GM18502 (cell line): ENCODE results near the gene OR2G6.
A peak's percentile ranks its signal among the peaks of the same experiment; 100 is the strongest.
"Not testable (repeated sequence)": the region's sequence is repeated elsewhere in the genome, so short reads cannot be mapped to it uniquely, and the experiment has no call there.

Experiments used
- ATAC-seq: cut with Tn5 transposase; IDR thresholded peaks from one replicate; pipeline ENCODE4 v1.9.1; 2021; ENCODE audit warnings: mild to moderate bottlenecking; ENCODE audit not compliant: unreplicated experiment, poor library complexity

Gene OR2G6

DNA sequence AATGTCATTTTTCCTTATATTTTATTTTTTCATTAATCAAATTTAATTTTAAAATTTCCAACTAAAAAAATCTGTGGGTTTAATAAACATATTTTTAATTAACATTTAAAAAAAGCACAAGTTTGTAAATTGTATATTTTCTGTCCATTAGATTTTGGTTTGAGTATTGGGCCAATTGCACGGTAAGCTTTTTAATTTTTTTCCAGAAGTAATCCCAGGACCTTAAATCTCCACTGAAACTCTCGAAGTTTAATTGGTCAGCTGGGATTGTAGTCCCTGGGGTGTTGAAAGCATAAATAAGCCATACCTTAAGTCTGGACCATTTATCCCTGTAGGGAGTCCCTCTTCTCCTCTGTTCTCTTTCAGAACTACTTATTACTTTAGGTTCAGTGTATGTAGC, at the start of gene OR2G6:
OR2G6 (plus strand) TSS at position 301 of the 400 bp plus-strand sequence. CDS start 13,574 bp downstream, outside the sequence.
- not testable (repeated sequence) for ATAC-seq

GRCh38 chr1:248459117-248459516, 48.8 kb upstream of the OR2G6 start:
- not testable (repeated sequence) for ATAC-seq

DNA sequence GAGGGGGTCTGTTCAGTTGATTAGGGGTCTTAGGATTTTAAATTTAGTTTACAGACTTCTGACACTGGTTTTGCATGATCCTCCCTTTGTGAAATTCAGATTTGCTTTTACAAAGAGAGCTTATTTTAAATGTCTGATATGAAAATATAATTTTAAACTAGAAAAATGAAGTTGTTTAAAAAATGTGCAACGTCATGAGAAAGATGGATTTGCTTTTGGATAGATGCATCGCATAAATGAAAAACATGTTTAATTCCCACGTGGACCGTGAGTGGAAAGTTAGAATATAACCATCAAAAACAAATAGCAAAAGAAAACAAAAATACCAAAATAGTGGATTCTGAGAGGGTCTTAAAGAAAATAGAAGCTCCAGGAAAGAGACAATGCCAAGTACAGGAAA, 36.7 kb upstream of the OR2G6 start:
- no peak for ATAC-seq

DNA sequence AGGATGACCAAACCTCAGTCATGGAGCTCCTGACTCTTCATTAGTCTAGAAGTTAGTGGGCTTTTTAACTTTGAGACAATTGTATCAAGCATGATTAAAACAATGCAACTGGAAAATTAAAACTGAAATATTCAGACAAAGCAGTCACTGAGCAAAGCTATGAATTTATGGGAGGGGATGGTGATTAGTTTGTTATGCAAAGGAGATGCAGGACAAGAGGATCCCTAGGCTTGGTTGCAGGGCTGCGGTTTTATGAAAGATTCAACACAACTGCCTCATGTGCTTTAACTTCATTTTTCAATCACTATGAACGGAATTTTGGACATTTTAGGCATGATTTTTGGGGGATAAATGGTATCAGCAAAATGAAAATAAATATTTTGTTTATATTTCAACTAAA, 35.8 kb upstream of the OR2G6 start:
- not testable (repeated sequence) for ATAC-seq

DNA sequence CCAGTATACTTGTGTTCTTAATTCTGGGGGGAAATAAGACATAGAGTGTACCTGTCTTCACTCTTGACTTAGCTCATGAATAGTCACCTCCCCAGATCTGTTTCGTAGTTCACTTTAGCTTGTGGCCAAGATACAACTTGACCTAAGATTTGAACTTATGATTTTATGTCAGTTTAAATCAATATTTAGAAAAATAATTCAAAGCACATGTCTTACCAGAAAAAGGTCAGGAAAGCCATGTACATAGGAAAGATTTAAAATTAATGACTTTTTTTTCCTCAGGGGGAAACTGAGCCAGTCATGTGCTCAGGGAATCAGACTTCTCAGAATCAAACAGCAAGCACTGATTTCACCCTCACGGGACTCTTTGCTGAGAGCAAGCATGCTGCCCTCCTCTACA, 34.8 kb upstream of the OR2G6 start, which contains the start of gene OR2T3:
OR2T3 (plus strand) TSS at position 301 of the 400 bp plus-strand sequence; CDS start at position 301, 0 bp downstream.
- not testable (repeated sequence) for ATAC-seq

- ATAC-seq, result peak; percentile 86
Measured at GRCh38 chr1:248475660-248476059, 32.2 kb upstream of the OR2G6 start.

GRCh38 chr1:248481686-248482579, 25.9 kb upstream of the OR2G6 start:
- ATAC-seq, result peak; percentile 90

GRCh38 chr1:248488289-248488688, 19.6 kb upstream of the OR2G6 start, which contains the start of gene OR2T5:
Gene OR2T5, plus strand, starts transcription at chr1:248488589. Its CDS starts 0 bp downstream, at chr1:248488589.
- ATAC-seq, result not testable (repeated sequence)

- not testable (repeated sequence) for ATAC-seq
Measured at GRCh38 chr1:248496661-248497060, 11.2 kb upstream of the OR2G6 start.

- not testable (repeated sequence) for ATAC-seq
Measured at GRCh38 chr1:248500305-248501035, 7.4 kb upstream of the OR2G6 start.

DNA sequence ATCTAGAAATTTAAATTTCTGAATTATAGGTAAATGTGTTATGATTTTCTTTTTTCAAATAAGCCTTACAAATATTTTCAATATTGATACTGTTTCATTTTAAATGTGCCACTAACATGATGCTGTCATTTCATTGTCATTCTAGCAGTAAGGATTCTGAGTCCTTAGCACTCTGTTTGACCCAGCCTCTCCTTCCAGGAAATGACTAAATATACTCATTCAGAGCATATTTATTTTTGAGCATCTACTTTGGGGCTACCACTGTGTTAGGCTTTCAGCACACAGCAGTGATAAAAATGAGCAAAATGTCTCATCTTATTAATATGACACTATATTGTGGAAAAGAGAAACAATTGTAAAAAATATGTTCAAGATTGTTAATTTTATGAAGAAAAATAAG, 2.3 kb downstream of the OR2G6 start:
- ATAC-seq, result peak; percentile 57

GRCh38 chr1:248521856-248522255, 14.0 kb downstream of the OR2G6 start:
- ATAC-seq, result no peak

GRCh38 chr1:248537449-248537848, 29.6 kb downstream of the OR2G6 start:
- ATAC-seq, result peak; percentile 65

- ATAC-seq, result not testable (repeated sequence)
Measured at GRCh38 chr1:248547383-248547782, 39.5 kb downstream of the OR2G6 start.

DNA sequence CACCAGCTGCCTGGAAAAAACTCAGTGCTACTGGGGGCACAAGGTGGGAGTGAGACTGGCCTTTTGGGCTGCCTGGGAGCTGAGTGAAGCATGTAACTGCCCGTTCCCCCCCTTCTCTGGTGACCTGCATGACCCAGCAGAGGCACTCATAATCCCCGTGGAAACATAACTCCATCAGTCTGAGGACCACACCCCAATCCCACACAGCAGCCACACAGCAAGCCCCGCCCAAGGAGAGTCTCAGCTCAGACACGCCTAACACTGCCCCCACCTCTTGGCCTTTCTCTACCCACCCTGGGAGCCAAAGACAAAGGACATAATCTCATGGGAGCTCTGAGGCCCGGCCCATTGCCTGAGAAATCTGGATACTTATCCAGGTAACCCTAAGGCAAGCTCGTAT, 43.2 kb downstream of the OR2G6 start:
- ATAC-seq, result not testable (repeated sequence)

DNA sequence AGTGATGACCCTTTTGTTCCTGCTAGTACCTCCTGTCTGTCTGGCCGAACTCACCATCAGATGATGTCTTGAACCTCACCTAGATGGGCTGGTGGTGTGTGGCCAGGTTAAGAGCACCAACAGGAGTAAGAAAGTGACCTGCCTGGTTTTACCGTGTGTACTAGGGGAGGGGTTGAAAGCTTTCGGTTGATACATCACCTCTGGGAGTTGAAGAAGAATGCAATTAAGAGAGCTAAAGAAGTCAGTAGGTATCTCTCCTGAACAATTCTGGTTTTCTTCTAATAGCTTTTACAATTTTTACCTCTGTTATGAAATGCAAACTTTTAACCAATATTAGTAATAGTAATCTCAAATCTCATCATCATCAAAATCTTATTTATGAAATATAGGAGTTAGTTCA, 54.8 kb downstream of the OR2G6 start, which contains the start of gene OR2T29:
OR2T29 (minus strand) TSS at position 101 of the 400 bp plus-strand sequence. CDS start 3,281 bp downstream, outside the sequence.
- not testable (repeated sequence) for ATAC-seq

GRCh38 chr1:248565530-248566373, 57.9 kb downstream of the OR2G6 start:
- peak; percentile 66 for ATAC-seq

- ATAC-seq, result not testable (repeated sequence)
Measured at GRCh38 chr1:248569049-248569448, 61.2 kb downstream of the OR2G6 start.

DNA sequence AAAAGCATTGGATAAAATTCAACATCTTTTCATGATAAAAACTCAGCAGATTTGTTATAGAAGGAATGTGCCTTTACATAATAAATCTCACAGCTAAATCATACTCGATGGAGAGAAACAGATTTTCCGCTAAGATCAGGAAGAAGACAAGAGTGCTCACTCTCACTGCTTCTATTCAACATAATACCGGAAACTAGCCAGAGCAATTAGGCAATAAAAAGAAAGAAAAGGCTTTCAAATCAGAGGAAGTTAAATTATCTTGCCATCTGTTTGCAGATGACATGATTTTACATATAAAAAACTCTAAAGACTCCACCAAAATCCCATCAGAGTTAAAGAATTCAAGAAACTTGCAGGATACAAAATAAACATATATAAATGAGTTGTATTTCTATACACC, 62.9 kb downstream of the OR2G6 start:
- ATAC-seq, result not testable (repeated sequence)

- peak; percentile 93 for ATAC-seq
Measured at GRCh38 chr1:248572049-248572448, 64.2 kb downstream of the OR2G6 start.
